ENCODE results near the gene RHPN2. TPM values are rescaled to one million over a fixed set of nuclear protein-coding genes. Genes with fewer than 3 reads are reported as not detected.
"Not testable (repeated sequence)": the region's sequence is repeated elsewhere in the genome, so short reads cannot be mapped to it uniquely, and the experiment has no call there.

Gene RHPN2
- total RNA-seq, 1 experiment from 2014 or later, result 6.0 TPM

DNA sequence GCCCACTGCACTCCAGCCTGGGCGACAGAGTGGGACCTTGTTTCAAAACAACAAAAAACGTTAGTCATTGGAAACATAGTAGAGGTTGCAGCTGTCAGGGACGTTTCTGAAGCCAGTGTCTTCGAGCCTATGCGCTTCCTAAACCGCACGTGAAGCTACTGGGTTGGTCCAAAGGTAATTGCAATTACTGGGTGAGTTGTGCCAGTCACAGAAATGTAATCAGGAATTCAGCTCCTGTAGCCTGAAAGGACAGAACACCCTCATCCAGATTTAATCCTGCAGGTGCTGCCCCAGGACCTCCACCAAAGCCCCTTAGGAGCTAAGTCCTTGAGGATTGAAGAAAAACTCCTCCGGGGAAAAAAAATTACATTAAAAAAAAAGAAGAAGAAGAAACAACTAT, 2.4 kb upstream of the RHPN2 start:
- DNase-seq (ENCODE audit: extremely low read depth, low read depth), result no peak

- DNase-seq (ENCODE audit: extremely low read depth, low read depth), result no peak
Measured at GRCh38 chr19:33066543-33066942, 1.9 kb upstream of the RHPN2 start.

DNA sequence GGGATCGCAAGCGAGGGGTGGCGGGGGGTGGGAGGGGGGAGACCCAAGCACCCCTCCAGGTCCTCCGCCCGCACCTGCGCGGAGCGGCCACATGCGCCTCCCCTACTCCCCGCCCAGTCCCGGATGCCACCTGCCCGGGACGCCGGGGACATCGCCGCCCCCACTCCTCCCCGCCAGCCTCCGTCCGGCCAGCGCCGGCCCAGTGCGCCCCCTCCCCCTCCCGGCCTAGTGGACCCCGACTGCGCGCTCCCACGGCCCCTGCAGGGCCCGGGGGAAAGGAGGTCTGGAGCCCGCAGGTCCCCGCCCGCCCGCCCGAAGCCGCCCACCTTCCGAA, 263 bp downstream of the RHPN2 start:
- DNase-seq (ENCODE audit: extremely low read depth, low read depth), result no peak

GRCh38 chr19:33063753-33064457, 783 bp downstream of the RHPN2 start:
- no peak for DNase-seq (ENCODE audit: extremely low read depth, low read depth)

DNA sequence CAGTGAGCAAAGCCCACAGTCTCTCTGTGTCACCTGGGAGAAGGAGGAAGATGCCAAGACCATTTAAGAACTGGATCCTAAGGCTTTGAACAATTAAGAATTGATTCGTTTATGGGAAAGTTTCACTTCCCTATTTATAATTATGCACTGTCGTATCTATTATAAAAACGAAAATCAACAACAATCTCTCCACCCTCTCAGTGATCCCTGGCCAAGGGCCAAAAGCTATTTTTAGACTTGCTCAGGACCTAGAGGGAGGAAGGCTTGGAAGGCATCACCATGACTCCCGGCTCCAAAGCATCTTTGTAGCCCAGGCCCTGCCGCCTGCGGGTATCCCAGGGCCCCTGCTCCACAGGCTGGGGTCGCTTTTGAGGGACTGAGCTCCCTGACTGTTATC, 1.3 kb downstream of the RHPN2 start:
- DNase-seq (ENCODE audit: extremely low read depth, low read depth), result no peak

GRCh38 chr19:33062902-33063301, 1.8 kb downstream of the RHPN2 start:
- no peak for DNase-seq (ENCODE audit: extremely low read depth, low read depth)

- no peak for DNase-seq (ENCODE audit: extremely low read depth, low read depth)
Measured at GRCh38 chr19:33060586-33060985, 4.1 kb downstream of the RHPN2 start.

- DNase-seq (ENCODE audit: extremely low read depth, low read depth), result no peak
Measured at GRCh38 chr19:33055718-33056117, 9.0 kb downstream of the RHPN2 start.

DNA sequence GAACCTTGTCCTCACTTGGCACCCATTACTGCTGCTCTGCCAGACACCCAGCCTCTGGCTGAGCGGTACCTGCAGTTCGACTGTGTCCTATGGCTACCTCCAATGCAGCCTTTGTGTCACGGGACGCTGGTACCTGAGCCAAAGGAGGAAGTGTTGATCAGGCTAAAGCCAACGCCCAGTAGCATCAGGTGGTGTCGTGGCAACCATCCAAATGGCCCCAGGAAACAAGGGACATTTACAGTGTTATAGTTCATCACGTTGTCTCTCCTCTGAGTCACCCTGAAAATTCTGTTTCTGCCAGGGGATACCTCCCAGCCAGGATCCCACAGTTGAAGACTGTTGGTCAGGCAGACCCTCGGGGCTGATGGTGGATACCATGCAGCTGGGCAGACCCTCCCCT, 10.1 kb downstream of the RHPN2 start:
- DNase-seq (ENCODE audit: extremely low read depth, low read depth), result no peak

- DNase-seq (ENCODE audit: extremely low read depth, low read depth), result no peak
Measured at GRCh38 chr19:33052352-33052972, 12.2 kb downstream of the RHPN2 start.

- no peak for DNase-seq (ENCODE audit: extremely low read depth, low read depth)
Measured at GRCh38 chr19:33050110-33050509, 14.6 kb downstream of the RHPN2 start.

- no peak for DNase-seq (ENCODE audit: extremely low read depth, low read depth)
Measured at GRCh38 chr19:33048806-33049676, 15.6 kb downstream of the RHPN2 start.

DNA sequence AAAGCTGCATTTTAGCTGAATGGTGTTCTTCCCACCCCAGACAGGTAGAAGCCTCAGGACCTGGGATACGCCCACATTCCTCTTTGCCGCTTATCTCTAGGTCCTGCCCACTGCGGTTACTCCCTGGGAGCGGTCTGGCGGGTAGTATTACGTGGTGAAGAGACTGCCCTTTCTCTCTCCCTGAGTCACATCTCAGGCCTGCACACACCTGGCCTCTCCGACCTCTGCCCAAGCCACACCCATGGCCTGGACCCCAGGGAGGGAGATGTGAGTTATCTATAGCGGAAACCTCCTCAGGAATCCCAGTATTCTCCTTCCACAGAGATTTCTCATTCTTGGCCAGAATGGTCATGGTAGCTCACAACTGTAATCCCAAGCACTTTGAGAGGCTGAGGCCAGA, 17.3 kb downstream of the RHPN2 start:
- no peak for DNase-seq (ENCODE audit: extremely low read depth, low read depth)

DNA sequence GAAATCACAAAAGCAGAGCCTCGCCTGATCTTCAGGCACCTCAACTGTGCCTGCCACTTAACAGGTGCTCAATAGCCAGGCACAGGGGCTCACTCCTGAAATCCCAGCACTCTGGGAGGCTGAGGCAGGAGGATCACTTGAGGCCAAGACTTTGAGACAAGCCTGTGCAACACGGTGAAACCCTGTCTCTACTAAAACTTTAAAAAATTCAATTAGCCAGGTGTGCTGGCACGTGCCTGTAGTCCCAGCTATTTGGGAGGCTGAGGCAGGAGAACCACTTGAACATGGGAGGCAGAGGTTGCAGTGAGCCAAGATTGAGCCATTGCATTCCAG, 22.9 kb downstream of the RHPN2 start:
- not testable (repeated sequence) for DNase-seq (ENCODE audit: extremely low read depth, low read depth)

- DNase-seq (ENCODE audit: extremely low read depth, low read depth), result no peak
Measured at GRCh38 chr19:33040994-33041827, 23.5 kb downstream of the RHPN2 start.

- no peak for DNase-seq (ENCODE audit: extremely low read depth, low read depth)
Measured at GRCh38 chr19:33039815-33040214, 24.9 kb downstream of the RHPN2 start.

- no peak for DNase-seq (ENCODE audit: extremely low read depth, low read depth)
Measured at GRCh38 chr19:33039108-33039599, 25.5 kb downstream of the RHPN2 start.

- not testable (repeated sequence) for DNase-seq (ENCODE audit: extremely low read depth, low read depth)
Measured at GRCh38 chr19:33037168-33038025, 27.3 kb downstream of the RHPN2 start.

- not testable (repeated sequence) for DNase-seq (ENCODE audit: extremely low read depth, low read depth)
Measured at GRCh38 chr19:33036370-33037167, 28.1 kb downstream of the RHPN2 start.

Measured in NCI-H460 (cell line).